Esophagus muscularis mucosa (tissue), 3 donors: ENCODE results near the gene OLA1.

Source experiments
- POLR2AphosphoS5 ChIP-seq, 2 donors: sonication (generic); formaldehyde crosslinking; IDR thresholded peaks; one replicate each; pipeline ENCODE4 v1.6.1; 2017; ENCODE audit warnings: antibody characterized with exemption in 2 of 2
- TF ChIP-seq, protein P1 (sequence below), 3 experiments: fragments of 200-600 bp in 2 of 3; fragments of 450-650 bp in 1 of 3; sonication (generic) in 2 of 3; IDR thresholded peaks; one replicate each; pipeline ENCODE4 v1.5.1; 2017 to 2019; ENCODE audit warnings: antibody characterized with exemption in 3 of 3, mild to moderate bottlenecking in 2 of 3, moderate library complexity in 1 of 3

DNA sequence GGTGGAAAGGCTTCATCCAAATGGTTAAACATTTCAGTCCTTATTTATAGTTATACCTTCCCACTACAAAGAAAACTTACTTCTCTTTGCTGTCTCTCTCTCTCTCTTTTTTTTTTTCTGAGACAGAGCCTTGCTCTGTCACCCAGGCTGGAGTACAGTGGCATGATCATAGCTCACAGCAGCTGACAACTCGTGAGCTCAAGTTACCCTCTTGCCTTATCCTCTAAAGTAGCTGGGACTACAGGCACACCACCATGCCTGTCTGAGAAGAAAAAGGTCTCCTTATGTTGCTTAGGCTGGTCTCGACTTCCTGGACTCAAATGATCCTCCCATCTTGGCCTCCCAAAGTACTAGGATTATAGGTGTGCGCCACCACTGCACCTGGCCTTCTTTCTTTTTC, 32.3 kb upstream of the OLA1 start:
- TF ChIP-seq, protein P1, sequence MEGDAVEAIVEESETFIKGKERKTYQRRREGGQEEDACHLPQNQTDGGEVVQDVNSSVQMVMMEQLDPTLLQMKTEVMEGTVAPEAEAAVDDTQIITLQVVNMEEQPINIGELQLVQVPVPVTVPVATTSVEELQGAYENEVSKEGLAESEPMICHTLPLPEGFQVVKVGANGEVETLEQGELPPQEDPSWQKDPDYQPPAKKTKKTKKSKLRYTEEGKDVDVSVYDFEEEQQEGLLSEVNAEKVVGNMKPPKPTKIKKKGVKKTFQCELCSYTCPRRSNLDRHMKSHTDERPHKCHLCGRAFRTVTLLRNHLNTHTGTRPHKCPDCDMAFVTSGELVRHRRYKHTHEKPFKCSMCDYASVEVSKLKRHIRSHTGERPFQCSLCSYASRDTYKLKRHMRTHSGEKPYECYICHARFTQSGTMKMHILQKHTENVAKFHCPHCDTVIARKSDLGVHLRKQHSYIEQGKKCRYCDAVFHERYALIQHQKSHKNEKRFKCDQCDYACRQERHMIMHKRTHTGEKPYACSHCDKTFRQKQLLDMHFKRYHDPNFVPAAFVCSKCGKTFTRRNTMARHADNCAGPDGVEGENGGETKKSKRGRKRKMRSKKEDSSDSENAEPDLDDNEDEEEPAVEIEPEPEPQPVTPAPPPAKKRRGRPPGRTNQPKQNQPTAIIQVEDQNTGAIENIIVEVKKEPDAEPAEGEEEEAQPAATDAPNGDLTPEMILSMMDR (IDR thresholded peaks at IDR 0.05), result no peak
- no peak for TF ChIP-seq POLR2AphosphoS5 (IDR thresholded peaks at IDR 0.05)
